GM21526 (cell line): ENCODE results near the gene MCAT.

ENCODE experiments used
- ATAC-seq: cut with Tn5 transposase; IDR thresholded peaks from one replicate; pipeline ENCODE4 v1.9.1; 2021; ENCODE audit warnings: moderate library complexity; ENCODE audit not compliant: unreplicated experiment, low FRiP score

The MCAT gene, protein sequence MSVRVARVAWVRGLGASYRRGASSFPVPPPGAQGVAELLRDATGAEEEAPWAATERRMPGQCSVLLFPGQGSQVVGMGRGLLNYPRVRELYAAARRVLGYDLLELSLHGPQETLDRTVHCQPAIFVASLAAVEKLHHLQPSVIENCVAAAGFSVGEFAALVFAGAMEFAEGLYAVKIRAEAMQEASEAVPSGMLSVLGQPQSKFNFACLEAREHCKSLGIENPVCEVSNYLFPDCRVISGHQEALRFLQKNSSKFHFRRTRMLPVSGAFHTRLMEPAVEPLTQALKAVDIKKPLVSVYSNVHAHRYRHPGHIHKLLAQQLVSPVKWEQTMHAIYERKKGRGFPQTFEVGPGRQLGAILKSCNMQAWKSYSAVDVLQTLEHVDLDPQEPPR

DNA sequence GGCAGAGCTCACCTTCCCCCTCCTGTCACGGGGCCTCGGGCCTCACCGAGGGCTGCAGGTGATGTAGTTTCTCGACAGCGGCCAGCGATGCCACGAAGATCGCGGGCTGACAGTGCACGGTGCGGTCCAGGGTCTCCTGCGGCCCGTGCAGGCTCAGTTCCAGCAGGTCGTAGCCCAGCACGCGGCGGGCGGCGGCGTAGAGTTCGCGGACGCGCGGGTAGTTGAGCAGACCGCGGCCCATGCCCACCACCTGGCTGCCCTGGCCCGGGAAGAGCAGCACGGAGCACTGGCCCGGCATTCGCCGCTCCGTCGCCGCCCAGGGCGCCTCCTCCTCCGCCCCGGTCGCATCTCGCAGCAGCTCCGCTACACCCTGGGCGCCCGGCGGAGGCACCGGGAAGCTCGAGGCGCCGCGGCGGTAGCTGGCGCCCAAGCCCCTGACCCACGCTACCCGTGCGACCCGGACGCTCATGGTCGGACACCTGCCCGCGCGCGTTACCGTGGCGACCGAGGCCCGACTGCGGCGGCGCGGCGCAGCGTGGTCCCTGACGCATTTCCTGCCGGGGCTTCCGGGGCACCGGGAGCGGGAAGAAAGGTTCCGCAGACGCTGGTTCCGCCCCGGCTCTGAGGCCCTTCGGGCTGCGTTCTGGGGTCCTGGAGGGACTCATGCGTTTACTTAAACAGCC, at the start of gene MCAT:
Gene MCAT, minus strand, starts transcription at position 519 of the 683 bp plus-strand sequence. Its CDS starts 50 bp downstream, at position 469.
- peak; percentile 66 for ATAC-seq

DNA sequence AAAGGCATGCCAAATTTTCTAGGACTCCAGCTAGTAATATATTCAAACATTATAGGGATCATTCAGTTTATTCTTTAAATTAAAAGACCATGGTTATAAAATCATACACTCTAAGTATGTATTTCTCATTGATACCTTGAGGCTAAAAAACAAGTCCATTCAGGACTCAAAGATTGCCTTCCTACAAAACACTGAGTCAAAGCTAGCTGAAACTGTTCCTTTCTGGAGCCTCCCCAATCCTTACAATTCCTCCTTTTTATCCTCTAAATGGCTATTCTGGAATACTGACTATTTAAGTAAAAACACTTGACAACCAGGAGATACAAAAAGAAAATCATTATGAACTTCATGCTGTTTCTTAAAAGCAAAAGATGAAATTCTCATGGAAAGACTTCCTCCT, 48.6 kb upstream of the MCAT start:
- ATAC-seq, result no peak

GRCh38 chr22:43188829-43189545, 45.8 kb upstream of the MCAT start:
- no peak for ATAC-seq

- peak; percentile 68 for ATAC-seq
Observed at GRCh38 chr22:43187171-43188099, 44.2 kb upstream of the MCAT start.

GRCh38 chr22:43186272-43187170, 43.3 kb upstream of the MCAT start, which contains the start of gene TTLL12:
TSS of gene TTLL12 (minus strand) at chr22:43187134. CDS start at chr22:43187069, 65 bp downstream.
- ATAC-seq, result peak; percentile 44

DNA sequence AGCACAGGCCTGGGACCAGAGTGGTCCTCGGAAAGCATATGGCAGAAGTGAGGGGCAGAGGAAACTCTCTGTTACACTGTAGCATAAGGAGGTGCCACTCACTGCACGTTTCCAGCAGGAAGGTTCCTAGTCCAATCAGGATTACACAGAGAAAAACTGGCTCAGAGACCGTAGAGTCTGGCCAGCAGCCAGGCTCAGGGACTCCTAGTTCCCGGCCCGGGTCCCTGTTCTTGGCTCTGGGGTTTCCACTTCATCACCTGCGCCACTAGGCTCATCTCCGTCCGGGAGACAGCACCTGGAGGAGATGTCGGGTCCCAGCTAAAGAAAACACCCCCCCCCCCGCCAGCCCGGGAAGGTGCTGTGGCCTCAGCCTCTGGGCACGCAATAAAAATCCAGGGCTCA, 42.7 kb upstream of the MCAT start:
- ATAC-seq, result no peak

DNA sequence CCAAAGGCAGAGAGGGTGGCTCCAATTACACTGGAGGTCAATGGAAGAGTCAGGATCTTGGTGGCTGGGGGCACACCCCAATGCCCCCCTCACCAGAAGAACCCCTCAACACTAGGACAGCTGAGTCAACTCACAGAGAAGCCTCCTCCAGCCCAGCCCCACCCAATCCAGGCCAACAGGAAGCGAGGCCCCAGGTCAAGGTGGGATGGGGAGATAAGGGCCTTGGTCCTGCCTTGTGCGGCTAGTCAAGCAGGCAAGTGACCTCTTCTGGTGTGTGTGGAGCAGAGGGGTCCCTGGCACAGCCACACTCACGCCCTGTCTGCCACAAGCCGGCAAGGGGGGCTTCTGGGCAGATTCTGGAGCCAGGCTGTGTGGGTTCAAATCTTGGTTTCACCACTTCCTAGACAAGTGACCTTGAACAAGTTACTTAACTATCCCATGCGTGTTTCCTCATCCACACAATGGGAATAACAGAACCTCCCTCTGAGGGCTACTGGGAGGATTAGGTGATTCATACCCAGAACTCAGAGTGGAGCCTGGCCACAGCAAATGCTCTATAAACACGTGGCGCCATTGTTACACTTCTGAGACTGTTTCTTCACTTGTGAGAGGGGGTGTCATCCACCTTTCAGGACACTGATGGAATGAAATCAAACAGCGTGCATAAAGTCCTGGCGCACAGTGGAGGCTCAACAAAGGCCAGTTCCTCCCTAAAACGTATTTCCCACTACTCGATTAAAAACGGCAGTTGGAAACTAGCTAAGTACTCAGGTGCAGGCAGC, 40.5 kb upstream of the MCAT start:
- ATAC-seq, result no peak

GRCh38 chr22:43182726-43183125, 39.5 kb upstream of the MCAT start:
- ATAC-seq, result no peak

GRCh38 chr22:43182118-43182517, 38.9 kb upstream of the MCAT start:
- no peak for ATAC-seq

DNA sequence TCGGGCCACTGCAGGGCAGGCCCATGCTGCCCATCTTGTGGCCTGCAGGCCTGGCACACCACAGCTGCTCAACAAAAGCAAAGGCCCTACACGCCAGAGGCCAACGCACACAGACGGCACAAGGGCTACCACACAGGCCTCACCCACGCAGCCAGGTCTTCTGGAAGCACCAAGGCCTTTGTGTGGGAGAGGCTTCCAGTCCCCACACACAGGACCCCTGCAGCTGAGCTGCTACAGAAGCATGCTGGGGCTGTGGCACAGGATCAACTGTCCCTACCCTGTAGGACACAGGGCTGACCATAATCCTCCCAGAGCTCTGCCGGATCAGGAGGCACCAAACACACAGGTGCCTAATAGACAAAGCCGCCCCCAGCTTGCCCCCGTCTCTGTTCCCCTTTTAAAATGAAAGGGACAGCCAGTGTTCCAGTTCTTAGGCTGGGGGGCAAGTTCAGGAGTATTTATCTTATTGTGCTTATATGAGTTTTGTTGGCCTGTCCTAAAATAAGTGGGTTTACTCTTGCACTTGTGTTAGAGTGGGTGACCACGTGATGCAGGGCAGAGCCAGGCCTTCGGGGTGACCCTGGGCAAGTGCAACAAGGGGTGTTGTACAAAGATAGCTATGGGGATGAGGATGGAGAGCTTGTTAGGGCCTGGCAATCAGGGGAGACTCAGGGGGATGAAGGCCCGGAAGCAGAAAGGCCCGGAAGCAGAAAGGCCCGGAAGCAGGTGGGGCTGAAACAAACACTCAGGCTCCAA, 38.3 kb upstream of the MCAT start:
- ATAC-seq, result no peak

- no peak for ATAC-seq
Observed at GRCh38 chr22:43180670-43181069, 37.5 kb upstream of the MCAT start.

- no peak for ATAC-seq
Observed at GRCh38 chr22:43179911-43180195, 36.7 kb upstream of the MCAT start.

DNA sequence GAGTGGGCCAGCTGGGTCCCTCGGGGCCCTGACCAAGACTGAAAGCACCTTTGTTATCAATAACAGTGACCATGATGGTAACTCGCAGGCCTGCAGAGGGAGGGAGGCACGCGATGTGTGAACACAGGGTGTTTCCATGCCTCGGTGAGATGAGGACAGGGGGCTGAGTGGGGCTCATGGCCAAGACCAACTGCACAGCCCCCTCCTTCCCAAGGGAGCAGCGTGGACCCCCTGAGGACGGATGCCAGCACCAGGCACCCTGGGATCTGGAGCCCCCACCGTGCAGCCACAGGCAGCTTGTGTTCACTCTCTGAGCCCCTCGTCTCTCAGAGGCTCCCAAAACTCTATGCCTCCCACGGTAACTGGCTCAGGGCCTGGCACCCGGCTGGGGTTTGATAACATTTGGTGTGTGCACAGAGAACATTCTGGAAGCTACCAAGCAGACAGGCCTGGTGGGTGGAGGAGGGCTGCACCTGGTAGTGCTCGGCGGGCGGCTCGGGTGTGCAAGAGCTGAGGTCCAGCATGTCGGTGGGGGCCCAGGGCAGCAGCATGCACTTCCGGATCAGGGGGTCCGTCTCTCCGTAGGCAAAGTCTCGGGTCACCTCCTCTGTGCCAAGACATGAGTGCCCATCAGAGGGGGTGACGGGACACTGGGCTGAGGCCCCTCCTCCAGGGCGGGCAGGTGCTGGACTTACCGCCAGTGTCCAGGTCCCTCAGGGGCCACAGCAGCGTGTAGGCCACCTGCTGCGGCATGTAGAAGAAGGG, 36.1 kb upstream of the MCAT start:
- ATAC-seq, result no peak

DNA sequence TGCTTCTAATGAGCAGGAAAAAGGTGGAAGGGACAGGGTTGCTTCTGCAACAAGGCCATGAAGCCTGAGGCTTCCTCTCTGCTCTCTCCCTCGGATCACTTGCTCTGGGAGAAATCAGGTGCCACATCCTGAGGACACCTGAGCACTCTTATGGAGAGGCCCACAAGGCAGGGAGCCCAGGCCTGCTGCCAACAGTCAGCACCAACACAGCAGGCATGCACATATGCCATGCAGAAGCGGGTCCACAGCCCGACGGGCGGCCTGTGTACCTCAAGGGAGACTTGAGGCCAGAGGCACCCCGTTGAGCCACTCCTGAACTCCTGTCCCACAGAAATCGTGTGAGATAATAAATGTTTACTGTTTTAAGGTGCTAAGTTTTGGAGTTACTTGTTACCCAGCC, 34.3 kb upstream of the MCAT start:
- no peak for ATAC-seq

DNA sequence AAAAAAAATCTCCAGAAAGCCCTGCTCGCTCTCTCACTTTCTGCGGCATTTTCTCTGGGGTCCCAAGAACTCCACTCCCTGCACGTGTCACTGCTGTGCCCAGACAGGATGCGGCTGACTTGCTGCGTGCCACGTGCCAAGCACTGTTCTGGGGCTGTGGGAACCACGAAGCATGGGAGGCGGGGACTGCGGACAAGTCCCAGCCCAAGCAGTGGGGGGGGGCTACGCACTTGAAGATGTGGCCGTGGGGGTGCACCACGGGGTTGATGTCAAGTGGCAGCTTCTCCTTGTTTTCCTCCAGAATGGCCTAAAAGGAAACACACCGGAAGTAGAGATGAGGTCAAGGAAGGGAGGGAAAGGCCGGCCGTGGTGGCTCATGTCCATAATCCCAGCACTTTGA, 32.9 kb upstream of the MCAT start:
- ATAC-seq, result no peak

DNA sequence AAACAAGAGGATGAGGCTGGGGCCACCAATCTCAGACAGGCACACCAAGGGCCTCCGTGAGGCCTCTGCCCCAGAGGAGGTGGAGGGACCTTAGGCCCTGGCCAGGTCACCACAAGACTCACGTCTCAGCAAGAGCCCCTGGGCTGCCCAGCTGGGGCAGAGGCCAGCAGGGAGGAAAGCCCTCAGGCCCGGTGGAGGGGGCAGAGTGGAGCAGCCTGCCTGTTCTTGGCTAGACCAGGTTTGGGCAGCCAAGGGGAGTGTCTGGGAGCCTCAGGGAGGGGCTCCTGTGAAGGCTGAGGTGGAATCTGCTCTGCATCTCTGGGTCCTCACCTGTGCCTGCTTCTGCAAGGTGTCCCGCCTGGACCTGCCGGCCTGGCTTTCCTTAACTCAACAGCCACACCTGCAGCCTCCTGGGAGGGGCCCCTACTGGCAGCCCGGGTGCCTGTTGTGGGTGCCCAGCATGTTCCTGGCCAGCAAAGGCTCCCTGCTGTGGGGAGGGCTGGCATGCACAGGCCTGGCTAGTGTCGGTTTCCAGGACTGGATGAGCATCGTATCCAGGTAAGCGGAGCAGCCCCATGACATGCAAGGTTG, 31.8 kb upstream of the MCAT start:
- no peak for ATAC-seq
